KBM-7 (cell line): ENCODE measurements around the gene NMRAL1.

Experiments
- DNase-seq: peaks from one replicate; pipeline ENCODE4 v3.0.0-alpha.2; 2015
- in situ Hi-C: fragments of 300-500 bp; cut with MboI; formaldehyde crosslinking; loops from 2 replicates; pipeline ENCODE4 v1.14.3; 2020; ENCODE audit warnings: low sequenced_read_pairs, low pct_unique_long_range_greater_than_20kb, mixed read lengths

NMRAL1 gene

GRCh38 chr16:4435337-4436067 is 38.9 kb downstream of the NMRAL1 start:
- in situ Hi-C loops: no loop called here
- DNase-seq: no peak

GRCh38 chr16:4433914-4434787 is 40.3 kb downstream of the NMRAL1 start:
- no peak for DNase-seq
- in situ Hi-C loops: no loop called here

- no peak for DNase-seq
- in situ Hi-C loops: no loop called here
These were observed 41.2 kb downstream of the NMRAL1 start for GRCh38 chr16:4433228-4433627.

- no peak for DNase-seq
- in situ Hi-C loops: no loop called here
These were observed 43.4 kb downstream of the NMRAL1 start for GRCh38 chr16:4431023-4431422.

- in situ Hi-C loops: no loop called here
- DNase-seq: no peak
These were observed 45.9 kb downstream of the NMRAL1 start for GRCh38 chr16:4428500-4428899.

GRCh38 chr16:4426722-4427372 is 47.6 kb downstream of the NMRAL1 start:
- in situ Hi-C loops: no loop called here
- no peak for DNase-seq

GRCh38 chr16:4426021-4426684 is 48.3 kb downstream of the NMRAL1 start:
- in situ Hi-C loops: no loop called here
- DNase-seq: no peak

- DNase-seq: peak; percentile 95
- in situ Hi-C loops: no loop called here
These were observed 48.9 kb downstream of the NMRAL1 start, which contains the start of gene DNAJA3 for GRCh38 chr16:4425378-4426020. Gene DNAJA3, plus strand, starts transcription at chr16:4425868. Its CDS starts 14 bp downstream, at chr16:4425882.

- DNase-seq: peak; percentile 20
These were observed 53.8 kb downstream of the NMRAL1 start for GRCh38 chr16:4420505-4421105.

GRCh38 chr16:4419402-4419959 is 54.9 kb downstream of the NMRAL1 start:
- DNase-seq: no peak
- in situ Hi-C loops: no loop called here

More at GRCh38 chr16:4420505-4421105, 53.8 kb downstream of the NMRAL1 start:
- in situ Hi-C loops: no loop called here

- in situ Hi-C loops: no loop called here
These were observed 58.0 kb downstream of the NMRAL1 start, which contains the start of gene CORO7 for GRCh38 chr16:4416200-4417032. Gene CORO7, minus strand, starts transcription at chr16:4416596. Its CDS starts 78 bp downstream, at chr16:4416518.

GRCh38 chr16:4415538-4416199 is 58.8 kb downstream of the NMRAL1 start:
- in situ Hi-C loops: no loop called here
- DNase-seq: peak; percentile 89

More at GRCh38 chr16:4416200-4417032, 58.0 kb downstream of the NMRAL1 start, which contains the start of gene CORO7:
- peak; percentile 94 for DNase-seq

- no peak for DNase-seq
These were observed 60.1 kb downstream of the NMRAL1 start for GRCh38 chr16:4414187-4414917.

GRCh38 chr16:4412854-4413253 is 61.6 kb downstream of the NMRAL1 start:
- in situ Hi-C loops: no loop called here
- no peak for DNase-seq

More at GRCh38 chr16:4414187-4414917, 60.1 kb downstream of the NMRAL1 start:
- in situ Hi-C loops: no loop called here

- in situ Hi-C loops: no loop called here
- DNase-seq: no peak
These were observed 62.3 kb downstream of the NMRAL1 start for GRCh38 chr16:4412159-4412558.
